ENCODE data around the gene RAP1GAP2.
"Not testable (repeated sequence)": the region's sequence is repeated elsewhere in the genome, so short reads cannot be mapped to it uniquely, and the experiment has no call there.

RAP1GAP2 gene

DNA sequence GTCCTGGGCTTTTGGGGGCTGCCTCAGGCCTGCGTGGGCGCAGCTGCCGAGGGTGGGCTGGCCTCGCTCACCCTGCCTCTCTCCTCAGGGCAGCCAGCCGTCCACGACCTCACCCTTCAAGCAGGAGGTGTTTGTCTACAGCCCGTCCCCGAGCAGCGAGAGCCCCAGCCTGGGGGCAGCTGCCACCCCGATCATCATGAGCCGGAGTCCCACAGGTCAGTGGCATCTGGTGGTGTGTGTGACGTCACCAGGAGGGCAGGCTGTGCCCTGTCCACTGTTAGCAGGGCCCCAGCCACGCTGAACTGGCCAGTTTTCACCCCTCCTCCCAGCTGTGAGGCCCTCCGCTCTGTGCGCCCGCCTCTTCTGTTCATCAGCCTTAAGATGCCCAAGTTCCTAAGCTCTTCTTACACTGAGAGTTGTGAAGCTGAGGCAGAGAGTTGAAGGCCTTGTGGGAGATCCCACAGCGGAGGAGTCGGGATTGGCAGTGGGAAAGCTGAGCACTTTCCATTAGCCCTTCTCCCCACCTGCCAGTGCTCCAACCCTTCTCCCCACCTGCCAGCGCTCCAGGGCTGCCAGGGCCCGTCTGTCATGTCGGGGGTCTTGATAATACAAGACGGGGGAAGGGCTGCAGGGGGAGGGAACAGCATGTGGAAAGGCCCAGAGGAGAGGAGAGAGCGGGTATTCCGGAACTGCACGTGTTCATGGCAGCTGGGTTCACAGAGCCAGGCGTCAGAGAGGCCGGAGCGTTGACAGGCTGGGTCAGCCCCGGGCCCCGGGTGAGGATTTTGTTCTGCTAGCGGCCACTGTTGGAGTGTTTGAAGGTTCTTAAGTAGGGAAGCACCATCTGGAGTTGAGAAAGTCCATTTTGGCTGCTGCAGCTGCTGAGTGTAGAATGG, 230.9 kb downstream of the RAP1GAP2 start:
- no peak for DNase-seq

DNA sequence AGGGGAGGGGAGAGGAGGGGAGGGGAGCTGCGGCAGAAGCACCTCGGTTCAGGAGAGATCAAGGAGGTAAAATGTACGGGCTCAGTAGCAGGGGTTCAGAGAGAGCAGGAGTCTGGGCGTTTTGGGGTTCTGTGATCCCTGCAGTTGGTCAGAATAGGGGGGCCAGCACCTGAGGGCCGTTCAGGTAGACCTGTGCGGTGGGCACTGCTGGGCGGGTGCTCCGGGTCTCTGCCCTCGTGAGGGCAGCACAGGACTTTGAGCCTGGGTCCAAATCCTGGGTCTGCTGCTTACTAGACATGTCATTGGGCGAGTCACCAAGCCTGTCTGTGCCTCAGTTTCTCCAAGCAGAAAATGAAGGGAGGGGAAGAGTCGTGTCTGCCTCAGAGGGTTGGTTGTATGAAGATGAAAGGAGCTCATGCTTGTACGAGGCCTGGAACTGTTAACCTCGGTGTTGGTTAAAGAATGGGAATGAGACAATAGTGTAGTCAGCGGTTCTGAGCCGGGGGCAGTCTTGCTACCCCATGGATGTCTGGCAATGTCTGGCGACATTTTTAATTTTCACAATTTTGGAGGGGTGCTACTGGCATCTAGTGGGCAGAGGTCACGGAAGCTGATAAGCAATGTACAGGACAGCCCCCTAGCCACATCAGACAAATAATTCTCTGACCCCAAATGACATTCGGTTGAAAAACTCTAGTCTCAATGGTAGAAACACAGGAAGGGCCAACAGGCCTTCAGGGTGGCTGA, 231.7 kb downstream of the RAP1GAP2 start:
- no peak for DNase-seq

DNA sequence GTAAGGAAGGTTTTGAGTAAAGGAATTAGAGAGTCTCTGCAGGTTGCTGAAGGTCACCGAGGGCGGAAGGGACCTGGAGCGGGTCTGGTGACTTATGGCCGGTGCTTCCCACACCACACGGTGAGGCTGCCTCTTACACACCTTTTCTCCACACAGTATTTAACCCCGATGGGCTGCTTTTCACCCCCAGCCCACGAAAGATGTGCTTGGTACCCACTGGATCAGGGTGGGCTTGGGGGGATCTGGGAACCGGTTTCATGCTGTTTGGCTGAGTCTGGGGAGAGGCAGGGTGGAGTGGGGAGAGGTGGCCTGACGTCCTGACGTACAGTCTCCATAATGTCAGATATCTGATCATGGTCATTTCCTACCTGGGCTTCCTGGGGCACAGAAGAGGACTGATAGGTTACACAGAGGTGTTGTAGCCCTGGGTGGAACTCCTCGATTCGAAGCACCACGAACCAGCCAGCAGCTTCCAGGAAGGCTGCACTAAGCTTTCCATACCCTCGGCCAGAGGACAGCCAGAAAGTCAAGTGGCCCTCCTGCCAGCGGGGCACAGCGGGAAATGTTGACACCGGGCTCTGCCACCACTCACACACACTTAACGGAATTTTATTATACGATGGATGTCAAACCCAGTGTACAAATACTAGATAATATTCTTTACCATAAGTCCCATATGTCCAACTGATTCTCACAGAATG, 233.1 kb downstream of the RAP1GAP2 start:
- DNase-seq = no peak

DNA sequence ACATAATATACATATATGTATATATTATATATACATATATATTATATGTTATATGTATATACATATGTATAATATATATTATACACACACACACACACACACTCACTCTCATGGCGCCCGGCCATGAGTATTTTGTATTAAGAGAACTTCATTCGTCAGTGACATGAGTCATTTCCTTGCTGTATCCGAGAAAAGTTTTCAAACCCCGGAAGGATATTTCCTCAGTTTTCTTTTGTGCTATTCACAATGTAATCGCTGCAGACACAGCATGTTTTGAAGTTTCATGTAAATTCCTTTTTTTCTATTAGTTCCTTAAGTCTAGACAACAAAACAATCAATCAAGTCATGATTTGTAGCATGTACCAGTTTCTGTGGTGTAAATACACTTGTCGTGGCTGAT, 233.9 kb downstream of the RAP1GAP2 start:
- peak; percentile 71 for DNase-seq

DNA sequence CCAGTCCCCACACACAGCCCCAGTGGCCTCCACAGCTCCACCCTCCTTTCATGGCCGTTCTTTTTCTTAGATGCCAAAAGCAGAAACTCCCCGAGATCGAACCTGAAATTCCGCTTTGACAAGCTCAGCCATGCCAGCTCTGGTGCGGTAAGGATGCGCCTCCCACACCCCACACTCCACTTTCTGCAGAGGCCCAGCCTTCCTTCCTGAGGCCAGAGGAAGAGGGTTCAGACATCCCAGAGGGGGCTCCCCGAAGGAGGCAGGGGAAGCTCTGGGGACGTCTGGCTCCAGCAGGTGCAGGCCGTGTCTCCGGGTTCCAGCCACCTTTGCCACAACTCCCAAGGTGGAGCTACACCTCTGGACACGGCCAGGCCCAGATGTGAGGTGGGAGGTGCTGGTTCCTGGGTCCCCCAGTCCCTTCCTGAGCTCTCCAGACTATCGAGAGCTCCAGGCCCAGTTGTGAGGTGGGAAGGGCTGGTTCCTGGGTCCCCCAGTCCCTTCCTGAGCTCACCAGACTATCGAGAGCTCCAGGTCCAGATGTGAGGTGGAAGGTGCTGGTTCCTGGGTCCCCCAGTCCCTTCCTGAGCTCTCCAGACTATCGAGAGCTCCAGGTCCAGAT, 234.7 kb downstream of the RAP1GAP2 start:
- not testable (repeated sequence) for DNase-seq

- no peak for DNase-seq
Measured at GRCh38 chr17:3032258-3033247, 236.3 kb downstream of the RAP1GAP2 start.

GRCh38 chr17:3033248-3033640, 237.0 kb downstream of the RAP1GAP2 start:
- DNase-seq = no peak

- no peak for DNase-seq
Measured at GRCh38 chr17:3033741-3034577, 237.7 kb downstream of the RAP1GAP2 start.

GRCh38 chr17:3034578-3034920, 238.3 kb downstream of the RAP1GAP2 start:
- no peak for DNase-seq

DNA sequence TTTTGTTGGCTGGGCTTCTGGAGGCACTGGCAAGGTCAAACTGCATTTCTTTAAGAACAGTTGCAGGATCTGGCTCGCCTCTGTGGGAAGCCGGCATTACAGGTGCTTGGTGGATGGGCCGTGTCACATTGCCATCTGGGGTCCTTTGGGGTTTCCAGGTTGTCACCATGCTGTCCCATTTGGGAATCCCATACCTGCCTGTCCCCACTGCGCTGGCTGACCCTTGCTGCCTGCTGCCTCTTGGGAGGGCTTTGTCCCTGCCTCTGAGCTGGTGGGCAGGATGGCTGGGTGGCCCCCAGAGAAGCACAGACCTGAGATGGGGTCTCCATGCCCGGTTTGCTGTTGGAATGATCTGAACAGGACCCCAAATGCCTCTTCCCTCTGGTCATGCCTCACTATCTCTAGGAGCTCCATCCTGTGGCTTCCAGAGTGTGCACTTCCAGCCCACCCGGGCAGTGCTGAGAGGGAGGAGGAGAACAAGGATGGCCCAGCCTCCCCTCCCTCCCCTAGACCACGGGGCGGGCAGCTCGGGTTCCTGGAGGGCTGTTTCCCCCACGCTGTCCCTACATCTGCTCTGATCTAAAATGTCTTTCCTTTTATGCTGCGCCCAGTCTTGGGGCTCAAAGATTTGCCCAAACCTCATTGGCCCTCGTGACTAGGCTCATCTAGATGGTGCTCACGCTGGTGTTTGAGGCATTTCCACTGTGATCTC, 239.2 kb downstream of the RAP1GAP2 start:
- DNase-seq = no peak

- DNase-seq = no peak
Measured at GRCh38 chr17:3035968-3036280, 239.7 kb downstream of the RAP1GAP2 start.

GRCh38 chr17:3036800-3037199, 240.6 kb downstream of the RAP1GAP2 start:
- DNase-seq = no peak

DNA sequence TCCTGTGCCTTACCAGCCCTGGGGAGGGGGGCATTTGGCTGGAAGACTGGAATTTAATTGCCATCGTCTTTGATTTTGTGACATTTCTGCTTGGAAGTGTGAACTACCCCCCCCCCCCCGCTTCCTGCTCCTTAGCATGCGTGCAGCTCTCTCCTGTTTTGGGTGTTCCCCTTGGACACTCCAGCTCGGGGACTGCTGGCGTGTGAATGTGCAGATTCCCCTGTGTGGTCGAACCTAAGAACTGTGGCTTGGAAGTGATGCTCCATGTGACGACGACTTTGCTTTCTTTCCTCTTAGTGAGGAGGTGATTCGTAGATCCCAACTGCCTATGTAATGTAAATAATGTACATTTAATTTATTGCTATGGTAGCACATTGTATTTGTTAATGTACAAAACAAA, 241.0 kb downstream of the RAP1GAP2 start:
- DNase-seq = no peak

DNA sequence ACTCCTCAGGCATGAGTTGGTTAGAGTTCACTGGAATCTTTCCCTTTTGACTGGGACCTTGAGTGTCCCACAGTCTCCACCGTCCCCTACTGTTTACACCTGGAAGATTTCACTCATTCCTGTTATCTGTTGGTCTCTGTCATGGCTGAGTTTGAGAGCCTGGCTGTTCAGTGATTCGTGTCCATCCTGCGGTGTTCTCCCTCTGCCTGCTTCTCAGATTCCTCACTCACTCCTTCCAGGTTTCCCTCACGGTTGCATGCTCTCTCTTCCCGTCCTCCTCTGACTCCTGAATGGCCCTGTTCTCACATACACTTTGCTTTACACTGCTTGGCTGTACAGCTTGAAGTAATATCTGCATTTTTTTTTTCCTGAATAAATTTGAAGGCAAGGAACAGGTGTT, 242.7 kb downstream of the RAP1GAP2 start:
- no peak for DNase-seq

DNA sequence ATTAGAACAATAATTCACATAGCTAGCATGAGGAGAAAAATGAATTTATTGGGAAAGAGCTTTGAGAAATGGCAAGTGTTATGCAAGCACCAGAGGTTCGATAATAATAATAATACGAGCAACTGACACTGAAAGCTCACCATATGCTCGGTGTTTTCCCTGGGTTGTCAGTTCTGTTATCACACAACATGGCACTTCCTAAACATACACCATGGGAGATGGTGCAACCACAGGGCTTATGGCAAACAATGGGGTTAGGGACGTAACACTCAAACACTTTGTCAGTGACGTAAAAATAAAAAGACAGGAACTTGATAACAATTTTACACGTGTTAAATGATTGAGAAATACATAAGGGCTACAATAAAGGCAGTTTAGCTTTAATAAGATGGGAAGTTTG, 243.5 kb downstream of the RAP1GAP2 start:
- no peak for DNase-seq

DNA sequence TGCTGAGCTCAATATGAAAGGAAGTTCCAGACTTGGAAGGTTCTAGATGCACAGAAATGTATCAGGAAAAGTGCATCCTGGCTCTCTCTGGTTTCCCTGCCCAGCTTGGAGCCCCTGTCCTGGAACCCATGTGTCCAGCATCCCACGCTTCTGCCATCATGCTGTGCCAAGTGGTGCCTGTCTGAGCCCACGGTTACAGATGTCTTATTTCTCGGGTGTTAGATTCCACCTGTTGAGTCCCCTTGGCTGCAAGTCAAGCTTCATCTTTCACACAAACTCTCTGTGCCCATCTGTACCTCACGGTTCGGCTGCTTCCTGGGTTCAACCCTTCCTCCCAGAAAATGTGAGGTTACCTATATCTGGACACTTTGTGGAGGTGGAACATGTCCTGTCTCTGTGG, 244.6 kb downstream of the RAP1GAP2 start:
- no peak for DNase-seq

- no peak for DNase-seq
Measured at GRCh38 chr17:3043737-3044365, 247.6 kb downstream of the RAP1GAP2 start.

DNA sequence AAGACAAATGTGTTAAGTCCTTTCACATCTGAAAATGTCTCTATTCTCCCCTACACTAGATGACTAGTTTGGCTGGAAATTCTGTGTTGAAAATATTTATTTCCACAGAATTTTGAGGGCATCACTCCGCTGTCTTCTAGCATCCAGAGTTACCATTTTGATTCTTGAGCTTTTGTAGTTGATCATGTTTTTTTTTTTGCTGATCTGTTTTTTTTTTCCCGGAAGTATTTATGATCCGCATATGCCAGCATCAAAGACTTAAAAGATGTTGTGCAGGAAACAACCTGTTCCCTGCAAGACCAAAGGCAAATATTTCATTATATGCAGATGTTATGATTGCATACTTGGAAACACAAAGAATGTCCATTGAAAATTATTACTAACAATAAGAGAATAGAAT, 250.5 kb downstream of the RAP1GAP2 start:
- no peak for DNase-seq

DNA sequence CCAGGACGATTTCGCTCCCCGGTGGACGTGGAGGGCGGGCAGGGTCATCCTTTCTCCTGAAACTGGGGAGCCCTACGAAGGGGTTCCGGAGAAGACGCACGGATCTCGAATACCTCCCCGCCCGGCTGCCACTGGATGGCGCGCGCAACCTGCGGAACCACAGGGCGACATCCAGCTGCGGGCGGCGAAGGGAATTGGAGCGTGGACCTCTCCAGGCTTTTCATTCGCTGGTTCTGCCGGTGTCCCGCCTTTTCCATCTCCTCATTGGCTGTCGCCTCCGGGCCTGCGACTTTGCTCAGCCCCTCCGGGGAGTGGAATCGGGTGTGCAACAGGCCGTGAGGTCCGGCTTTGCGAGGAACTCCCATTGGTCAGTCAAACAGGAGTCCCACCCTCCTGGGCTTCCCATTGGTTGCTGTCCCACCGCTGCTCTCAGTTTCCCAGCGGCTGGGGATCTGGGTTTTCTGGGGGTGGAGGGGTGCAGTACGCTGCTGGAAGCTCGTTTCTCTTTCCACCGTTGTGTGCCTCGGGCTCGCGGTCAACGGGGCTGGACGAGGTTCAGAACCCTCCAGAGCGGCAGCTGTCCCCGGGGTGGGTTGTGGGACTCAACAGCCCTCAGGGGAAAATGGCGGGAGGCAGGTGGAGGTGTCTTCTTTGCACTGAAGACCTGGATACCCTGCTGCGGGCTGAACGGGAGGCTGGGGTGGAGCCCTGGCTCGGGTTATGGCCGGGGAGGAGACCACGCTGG, 252.7 kb downstream of the RAP1GAP2 start:
- peak; percentile 99 for DNase-seq

All from fibroblast of skin of scalp (primary cell).